ENCODE measurements around the gene ENPP1. TPM values are rescaled to one million over a fixed set of nuclear protein-coding genes. Genes with fewer than 3 reads are reported as not detected.

The ENPP1 gene
- polyA plus RNA-seq, 3 donors, result not detected

DNA sequence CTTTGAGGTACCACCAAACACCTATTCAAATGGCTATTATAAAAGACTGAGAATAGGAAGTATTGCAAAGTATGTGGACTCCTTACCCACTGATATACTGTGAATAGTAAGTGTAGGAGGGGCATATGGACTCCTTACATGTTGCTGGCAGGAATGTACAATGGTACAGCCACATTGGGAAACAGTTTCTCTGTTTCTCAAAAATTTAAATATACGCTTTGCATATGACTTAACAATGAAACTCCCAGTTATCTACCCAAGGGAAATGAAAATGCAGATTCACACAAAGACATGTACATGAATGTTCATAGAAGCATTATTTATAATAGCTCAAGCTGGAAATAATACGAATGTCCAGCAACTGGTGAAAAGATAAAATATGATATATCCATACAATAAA, 5.5 kb upstream of the ENPP1 start:
- Histone ChIP-seq H4K20me1 (ENCODE audit: insufficient read depth, low read length) (no peaks in the 10 kb centered on the region), H3K9me3 (replicated peaks in 1 of 2; ENCODE audit: control insufficient read depth in 1 of 2, insufficient read depth in 1 of 2, low read length in 2 of 2) (peaks cover 0 to 3% of the 10 kb centered on the region in 2 donors), H3K27ac (ENCODE audit: low read depth in 1 of 2, low read length in 2 of 2) (no peak overlapping the region), H2AFZ (ENCODE audit: insufficient read depth, low read depth, low read length, poor library complexity, severe bottlenecking) (no peak overlapping the region), H3K27me3 (ENCODE audit: control insufficient read depth in 2 of 2, insufficient read depth in 2 of 2, low read length in 2 of 2) (peaks cover 18 to 22% of the 10 kb centered on the region in 2 donors), H3K4me1 (ENCODE audit: control insufficient read depth in 1 of 2, insufficient read depth in 2 of 2, low read length in 2 of 2) (peaks cover 2 to 3% of the 10 kb centered on the region in 2 donors), H3K79me2 (ENCODE audit: insufficient read depth, low read length) (no peaks in the 10 kb centered on the region), H3K9ac (ENCODE audit: insufficient read depth, low read length, poor library complexity, severe bottlenecking) (no peak overlapping the region), H3K4me2 (replicated peaks; ENCODE audit: extremely low read depth, low read length, poor library complexity, severe bottlenecking) (no peak overlapping the region), H3K4me3 (replicated peaks in 1 of 3; ENCODE audit: low read depth in 2 of 3, low read length in 3 of 3) (no peak overlapping the region), H3K36me3 (replicated peaks in 1 of 2; ENCODE audit: control insufficient read depth in 1 of 2, insufficient read depth in 2 of 2, low read length in 2 of 2) (no peaks in the 10 kb centered on the region)
- WGBS (ENCODE audit: insufficient coverage), result no CpG with 5 or more reads among the region's 2 CpGs
- Mint-ChIP-seq H3K4me3 (no peak overlapping the region), H3K4me1 (peaks cover 5% of the 10 kb centered on the region), H3K9me3 (peaks cover 0 to 7% (median 4%) of the 10 kb centered on the region in 7 donors), H3K36me3 (no peaks in the 10 kb centered on the region), H3K27ac (no peak overlapping the region), H3K27me3 (ENCODE audit: low read depth in 3 of 3) (peaks cover 23 to 40% (median 28%) of the 10 kb centered on the region in 3 donors)
- TF ChIP-seq, protein P1, sequence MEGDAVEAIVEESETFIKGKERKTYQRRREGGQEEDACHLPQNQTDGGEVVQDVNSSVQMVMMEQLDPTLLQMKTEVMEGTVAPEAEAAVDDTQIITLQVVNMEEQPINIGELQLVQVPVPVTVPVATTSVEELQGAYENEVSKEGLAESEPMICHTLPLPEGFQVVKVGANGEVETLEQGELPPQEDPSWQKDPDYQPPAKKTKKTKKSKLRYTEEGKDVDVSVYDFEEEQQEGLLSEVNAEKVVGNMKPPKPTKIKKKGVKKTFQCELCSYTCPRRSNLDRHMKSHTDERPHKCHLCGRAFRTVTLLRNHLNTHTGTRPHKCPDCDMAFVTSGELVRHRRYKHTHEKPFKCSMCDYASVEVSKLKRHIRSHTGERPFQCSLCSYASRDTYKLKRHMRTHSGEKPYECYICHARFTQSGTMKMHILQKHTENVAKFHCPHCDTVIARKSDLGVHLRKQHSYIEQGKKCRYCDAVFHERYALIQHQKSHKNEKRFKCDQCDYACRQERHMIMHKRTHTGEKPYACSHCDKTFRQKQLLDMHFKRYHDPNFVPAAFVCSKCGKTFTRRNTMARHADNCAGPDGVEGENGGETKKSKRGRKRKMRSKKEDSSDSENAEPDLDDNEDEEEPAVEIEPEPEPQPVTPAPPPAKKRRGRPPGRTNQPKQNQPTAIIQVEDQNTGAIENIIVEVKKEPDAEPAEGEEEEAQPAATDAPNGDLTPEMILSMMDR (IDR thresholded peaks at IDR 0.05), result no peak
- no peak for DNase-seq
- intact Hi-C loops (cut with micrococcal nuclease), result no loop called here

DNA sequence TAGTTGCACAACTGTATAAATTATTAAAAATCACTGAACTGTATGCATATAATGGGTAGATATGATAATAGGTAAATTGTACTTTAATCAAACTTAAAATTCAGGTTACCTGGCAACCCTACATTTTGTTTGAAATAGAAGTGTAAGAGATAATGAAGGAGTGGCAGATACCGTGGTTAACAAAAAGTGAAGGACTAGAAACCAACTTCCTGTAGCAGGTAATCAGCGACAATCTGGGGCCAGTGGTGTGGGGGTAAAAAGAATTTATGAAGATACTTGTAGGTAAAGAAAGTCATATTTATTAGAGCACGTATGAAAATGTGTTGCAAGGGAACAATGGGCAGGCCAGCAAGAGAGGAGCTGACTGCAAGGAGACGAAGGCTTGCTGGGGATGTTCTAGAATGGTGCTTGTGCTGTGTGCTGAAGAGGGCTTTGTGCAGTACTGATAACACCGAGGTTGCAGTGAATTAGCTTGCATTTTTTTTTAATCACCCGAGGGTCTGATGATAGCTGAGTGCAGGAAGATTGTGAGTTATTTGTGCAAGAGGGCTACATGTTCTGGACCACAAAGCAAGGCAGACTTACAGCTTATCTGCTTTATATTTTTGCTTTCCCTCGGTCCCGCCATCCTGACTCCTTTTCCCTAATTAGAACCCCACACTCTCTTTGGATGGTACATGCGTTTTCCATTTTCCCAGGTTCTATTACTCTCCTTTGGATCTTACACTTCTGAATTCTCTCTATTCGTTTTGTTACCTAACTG, 4.6 kb upstream of the ENPP1 start:
- H3K9ac ChIP-seq (ENCODE audit: insufficient read depth, low read length, poor library complexity, severe bottlenecking), result no peak overlapping the region
- intact Hi-C loops (cut with micrococcal nuclease), result no loop called here
- TF ChIP-seq, protein P1 (IDR thresholded peaks at IDR 0.05), result no peak

More for the DNA sequence above, 4.6 kb upstream of the ENPP1 start:
- no peak overlapping the region for H3K27ac ChIP-seq (ENCODE audit: low read depth in 1 of 2, low read length in 2 of 2)
- H2AFZ ChIP-seq (ENCODE audit: insufficient read depth, low read depth, low read length, poor library complexity, severe bottlenecking), result no peak overlapping the region
- Mint-ChIP-seq H3K27me3 (ENCODE audit: low read depth in 3 of 3) (peaks cover 27 to 44% (median 32%) of the 10 kb centered on the region in 3 donors), H3K4me1 (peaks cover 8% of the 10 kb centered on the region), H3K4me3 (no peak overlapping the region), H3K36me3 (peaks cover 0 to 3% of the 10 kb centered on the region in 2 donors), H3K27ac (no peak overlapping the region), H3K9me3 (peaks cover 0 to 10% (median 4%) of the 10 kb centered on the region in 7 donors)
- WGBS (ENCODE audit: insufficient coverage), result 92% methylated on average over 9 of the region's 10 CpGs
- H3K27me3 ChIP-seq (ENCODE audit: control insufficient read depth in 2 of 2, insufficient read depth in 2 of 2, low read length in 2 of 2), result peaks cover 23% of the 10 kb centered on the region in 2 donors
- no peaks in the 10 kb centered on the region for H4K20me1 ChIP-seq (ENCODE audit: insufficient read depth, low read length)
- H3K4me2 ChIP-seq (replicated peaks; ENCODE audit: extremely low read depth, low read length, poor library complexity, severe bottlenecking), result no peak overlapping the region
- no peak overlapping the region for H3K4me3 ChIP-seq (replicated peaks in 1 of 3; ENCODE audit: low read depth in 2 of 3, low read length in 3 of 3)
- H3K36me3 ChIP-seq (replicated peaks in 1 of 2; ENCODE audit: control insufficient read depth in 1 of 2, insufficient read depth in 2 of 2, low read length in 2 of 2), result no peaks in the 10 kb centered on the region
- peaks cover 0 to 6% of the 10 kb centered on the region in 2 donors for H3K9me3 ChIP-seq (replicated peaks in 1 of 2; ENCODE audit: control insufficient read depth in 1 of 2, insufficient read depth in 1 of 2, low read length in 2 of 2)
- DNase-seq, result no peak
- H3K4me1 ChIP-seq (ENCODE audit: control insufficient read depth in 1 of 2, insufficient read depth in 2 of 2, low read length in 2 of 2), result peaks cover 5 to 6% of the 10 kb centered on the region in 2 donors
- no peaks in the 10 kb centered on the region for H3K79me2 ChIP-seq (ENCODE audit: insufficient read depth, low read length)
